Spleen (tissue), 11 donors: ENCODE data around the gene PLXNB2. TPM values are rescaled to one million over a fixed set of nuclear protein-coding genes. Genes with fewer than 3 reads are reported as not detected.

Experiments used
- DNase-seq: peaks from one replicate; pipeline ENCODE4 v3.0.0-alpha.2; 2020
- H3K27ac ChIP-seq, 8 donors: fragments of 200-600 bp; sonication (generic) in 7 of 8; 1 replicate in 4 of 8; 2 replicates in 4 of 8; pipeline versions ENCODE4 v1.5.0 to v1.8.0; 2016 to 2021; ENCODE audit warnings: inconsistent platforms in 4 of 8, mild to moderate bottlenecking in 4 of 8, moderate library complexity in 1 of 8
- H3K27me3 ChIP-seq, 7 donors: fragments of 200-600 bp; sonication (generic) in 6 of 7; replicated peaks in 1 of 7; 1 replicate in 4 of 7; 2 replicates in 3 of 7; pipeline versions ENCODE4 v1.5.0 to v1.8.0; 2016 to 2021; ENCODE audit warnings: inconsistent platforms in 3 of 7, mild to moderate bottlenecking in 1 of 7
- H3K36me3 ChIP-seq, 6 donors: fragments of 200-600 bp; sonication (generic) in 5 of 6; 1 replicate in 4 of 6; 2 replicates in 2 of 6; pipeline versions ENCODE4 v1.5.0 to v1.8.0; 2016 to 2021; ENCODE audit warnings: inconsistent platforms in 2 of 6
- H3K4me1 ChIP-seq, 6 donors: fragments of 200-600 bp; sonication (generic) in 5 of 6; 1 replicate in 3 of 6; 2 replicates in 3 of 6; pipeline versions ENCODE4 v1.5.0 to v1.8.0; 2016 to 2021; ENCODE audit warnings: inconsistent platforms in 3 of 6
- H3K4me3 ChIP-seq, 8 donors: fragments of 200-600 bp; sonication (generic) in 7 of 8; 1 replicate in 4 of 8; 2 replicates in 4 of 8; pipeline versions ENCODE4 v1.5.0 to v1.8.0; 2016 to 2021; ENCODE audit warnings: inconsistent platforms in 4 of 8, mild to moderate bottlenecking in 4 of 8, moderate library complexity in 2 of 8
- H3K9me3 ChIP-seq, 8 donors: fragments of 200-600 bp; sonication (generic) in 7 of 8; 1 replicate in 4 of 8; 2 replicates in 4 of 8; pipeline versions ENCODE4 v1.5.0 to v1.8.0; 2016 to 2021; ENCODE audit warnings: inconsistent platforms in 4 of 8
- CTCF ChIP-seq, 11 experiments: fragments of 200-600 bp in 7 of 11; fragments of 450-650 bp in 4 of 11; sonication (generic) in 4 of 11; IDR thresholded peaks in 8 of 11; conservative IDR thresholded peaks in 3 of 11; 1 replicate in 7 of 11; 2 replicates in 4 of 11; pipeline versions ENCODE4 v1.4.0 to v1.8.0; 2016 to 2021; ENCODE audit warnings: antibody characterized with exemption in 11 of 11, inconsistent platforms in 4 of 11, mild to moderate bottlenecking in 1 of 11
- POLR2A ChIP-seq, 3 donors: fragments of 450-650 bp; IDR thresholded peaks; one replicate each; pipeline ENCODE4 v1.5.1; 2017; ENCODE audit warnings: antibody characterized with exemption in 3 of 3, mild to moderate bottlenecking in 1 of 3
- POLR2AphosphoS5 ChIP-seq, 3 donors: sonication (generic); formaldehyde crosslinking; IDR thresholded peaks; one replicate each; pipeline ENCODE4 v1.5.1; 2017; ENCODE audit warnings: antibody characterized with exemption in 3 of 3
- WGBS, 5 donors: extraction: QIAGEN DNeasy Blood & Tissue Kit in 3 of 5; methylation state at CpG; one replicate each; pipeline versions ENCODE4 v1.1.5 to v1.1.7; 2013 to 2018; 5-methylcytosine and 5-hydroxymethylcytosine counted together
- intact Hi-C: fragments of 100-400 bp; cut with DNase I; formaldehyde crosslinking; loops from one replicate; pipeline ENCODE4 v1.15.0; 2023; ENCODE audit warnings: low total_unique reads
- polyA plus RNA-seq, 3 donors: library from polyadenylated mRNA; stranded (reverse); fragments of 200-250 nt; gene quantifications; one replicate each; pipeline ENCODE4 v1.2.1, GENCODE V29; 2013
- total RNA-seq, 7 donors: library from RNA; depleted of rRNA in 3 of 7; stranded (reverse); fragments of >200 nt in 3 of 7; fragmentation: NEBNext Ultra II Directional in 4 of 7; extraction: Animal tissue kit (Norgen Biotek cat#: 25700) in 4 of 7; gene quantifications; one replicate each; pipeline versions ENCODE4 v1.1.0 to v1.2.1, GENCODE V29; 2016 to 2021
- donor health status: healthy with polysubstance abuse.
- donor health status: DM: no; HTN: no; CAD: no; lungs with moderate emphysema.
- donor health status: DM: no; HTN: no; CAD: no.
- donor health status: Bipolar disorder and iron deficiency.
- donor health status: healthy.
- donor health status: DM: no; HTN: no; CAD: no.
- donor health status: DM: yes; HTN: yes; CAD: no.

PLXNB2 gene
- total and polyA plus RNA-seq, 10 donors, result 41.9 to 382 (median 242) TPM

- Histone ChIP-seq H3K4me1 (peaks cover 48 to 100% (median 87%) of the 10 kb centered on the region in 6 donors), H3K36me3 (peaks cover 0 to 43% (median 26%) of the 10 kb centered on the region in 6 donors), H3K27ac (peak overlapping the region; percentile 30 to 96 (median 76)), H3K27me3 (peaks cover 0 to 76% (median 7%) of the 10 kb centered on the region in 7 donors), H3K4me3 (peak overlapping the region in 7 of 8 donors; percentile 17 to 57 (median 23)), H3K9me3 (no peaks in the 10 kb centered on the region)
- WGBS, 5 donors, result 6 to 15% (median 10%) methylated on average over 17 to 29 of the region's 29 CpGs
- TF ChIP-seq POLR2AphosphoS5 (IDR thresholded peaks at IDR 0.05), result peak in 2 of 3 donors; percentile 40 to 55
- TF ChIP-seq CTCF (IDR thresholded peaks at IDR 0.05 in 8 of 11, conservative IDR thresholded peaks at IDR 0.05 in 3 of 11), result no peak
- no peak for TF ChIP-seq POLR2A (IDR thresholded peaks at IDR 0.05)
- DNase-seq, result no peak
- intact Hi-C loops, result no loop called here
Observed at GRCh38 chr22:50292643-50293440, 14.6 kb downstream of the PLXNB2 start.

DNA sequence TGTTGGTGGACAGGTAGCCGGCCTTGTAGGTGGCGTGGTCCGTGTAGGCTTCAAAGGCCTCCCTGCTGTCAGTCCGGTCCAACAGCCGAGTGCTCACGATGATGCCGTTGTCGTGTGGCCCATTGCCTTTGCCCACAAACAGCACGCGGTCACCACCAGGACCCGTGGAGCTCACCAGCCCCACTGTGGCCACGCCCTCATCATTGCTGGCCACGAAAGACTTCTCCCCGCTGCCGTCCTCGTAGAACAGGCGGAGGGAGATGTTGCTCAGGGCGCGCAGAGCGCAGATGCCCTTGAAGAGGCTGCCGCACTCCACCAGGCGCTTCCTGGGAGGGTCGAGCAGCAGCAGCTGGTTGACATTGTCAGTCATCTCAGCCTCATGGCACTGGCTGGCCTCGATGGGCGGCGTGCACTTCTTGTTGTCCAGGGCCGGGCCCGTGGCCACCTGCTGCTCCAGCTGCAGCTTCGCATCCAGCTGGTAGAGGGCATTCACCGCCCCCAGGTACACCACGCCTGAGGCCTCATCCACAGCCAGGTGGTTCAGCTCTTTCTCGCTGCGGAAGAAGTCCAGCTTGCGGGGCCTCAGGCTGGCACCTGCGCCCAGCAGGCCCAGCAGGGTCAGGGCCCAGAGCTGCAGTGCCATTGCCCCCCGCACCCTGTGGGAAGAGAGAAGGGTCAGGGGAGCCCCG lies 17.4 kb downstream of the PLXNB2 start:
- H3K36me3 ChIP-seq, result peaks cover 0 to 68% (median 46%) of the 10 kb centered on the region in 6 donors
- H3K27ac ChIP-seq, result peak overlapping the region in 2 of 8 donors; percentile 29 to 94
- peaks cover 36 to 89% (median 63%) of the 10 kb centered on the region in 6 donors for H3K4me1 ChIP-seq
- intact Hi-C loops, result no loop called here
- H3K9me3 ChIP-seq, result no peaks in the 10 kb centered on the region
- TF ChIP-seq POLR2AphosphoS5 (IDR thresholded peaks at IDR 0.05) (peak in 2 of 3 donors; percentile 61 to 72), CTCF (IDR thresholded peaks at IDR 0.05 in 8 of 11, conservative IDR thresholded peaks at IDR 0.05 in 3 of 11) (no peak)
- no peak for DNase-seq
- peaks cover 0 to 71% (median 7%) of the 10 kb centered on the region in 7 donors for H3K27me3 ChIP-seq
- no peak overlapping the region for H3K4me3 ChIP-seq
- 67 to 86% (median 76%) methylated on average over 10 to 37 of the region's 37 CpGs for WGBS, 5 donors

- Histone ChIP-seq H3K27me3 (peaks cover 0 to 67% (median 7%) of the 10 kb centered on the region in 7 donors), H3K4me3 (no peak overlapping the region), H3K9me3 (no peaks in the 10 kb centered on the region), H3K27ac (peak overlapping the region in 2 of 8 donors; percentile 23 to 38), H3K36me3 (peaks cover 0 to 75% (median 50%) of the 10 kb centered on the region in 6 donors), H3K4me1 (peaks cover 31 to 82% (median 56%) of the 10 kb centered on the region in 6 donors)
- DNase-seq, result no peak
- intact Hi-C loops, result no loop called here
- no peak for TF ChIP-seq CTCF (IDR thresholded peaks at IDR 0.05 in 8 of 11, conservative IDR thresholded peaks at IDR 0.05 in 3 of 11)
- TF ChIP-seq POLR2AphosphoS5 (IDR thresholded peaks at IDR 0.05), result peak in 1 of 3 donors; percentile 7
- TF ChIP-seq POLR2A (IDR thresholded peaks at IDR 0.05), result no peak
- WGBS, 5 donors, result 88 to 95% (median 89%) methylated on average over 21 to 57 of the region's 57 CpGs
Observed at GRCh38 chr22:50289151-50289941, 18.1 kb downstream of the PLXNB2 start.
